Right ventricle myocardium inferior (tissue), 1 donor: ENCODE data around the gene GOLGA1. TPM values are rescaled to one million over a fixed set of nuclear protein-coding genes. Genes with fewer than 3 reads are reported as not detected.
"Not testable (repeated sequence)": the region's sequence is repeated elsewhere in the genome, so short reads cannot be mapped to it uniquely, and the experiment has no call there.

Experiments
- ATAC-seq: fragments of 200-7000 bp; cut with Tn5 transposase; one replicate; pipeline ENCODE4 v1.9.1; 2020; ENCODE audit warnings: mild to moderate bottlenecking, moderate library complexity
- DNase-seq: peaks from one replicate; pipeline ENCODE4 v3.0.0; 2021; ENCODE audit errors: missing footprints
- intact Hi-C: fragments of 100-400 bp; cut with DNase I; formaldehyde crosslinking; loops from one replicate; pipeline ENCODE4 v1.11.0; 2022
- total RNA-seq: library from RNA; stranded (reverse); fragmentation: NEBNext Ultra II Directional; extraction: Animal tissue kit (Norgen Biotek cat#: 25700); gene quantifications from one replicate; pipeline ENCODE4 v1.2.1, GENCODE V29; 2021
- donor health status: DM: no; HTN: yes; CAD: no; lungs with severe emphysema.

GOLGA1 gene
- total RNA-seq, 1 donor from 2014 or later = 16.4 TPM

DNA sequence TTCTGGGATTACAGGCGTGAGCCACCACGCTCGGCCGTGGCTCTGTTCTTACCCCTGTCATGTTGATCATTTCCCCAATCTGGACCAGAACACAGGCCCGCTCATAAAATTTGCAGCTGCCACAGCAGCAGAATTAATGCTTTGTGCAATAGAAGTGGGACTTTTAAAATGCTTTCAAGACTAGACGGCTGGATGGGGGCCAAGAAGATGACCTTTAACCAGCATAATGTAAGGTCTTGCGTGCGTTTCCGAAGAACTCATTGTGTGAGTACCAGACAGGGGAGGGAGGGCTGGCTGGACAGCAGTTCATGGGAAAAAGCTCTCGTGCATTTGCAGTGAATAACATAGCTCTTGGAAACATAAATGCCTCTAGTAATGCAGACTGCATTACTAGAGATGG is 91.1 kb downstream of the GOLGA1 start:
- intact Hi-C loops = loop anchor here (2.0 kb wide), 1 partner anchor 15 kb away; no protein-coding TSS in a partner anchor
- DNase-seq = no peak
- ATAC-seq = no peak

DNA sequence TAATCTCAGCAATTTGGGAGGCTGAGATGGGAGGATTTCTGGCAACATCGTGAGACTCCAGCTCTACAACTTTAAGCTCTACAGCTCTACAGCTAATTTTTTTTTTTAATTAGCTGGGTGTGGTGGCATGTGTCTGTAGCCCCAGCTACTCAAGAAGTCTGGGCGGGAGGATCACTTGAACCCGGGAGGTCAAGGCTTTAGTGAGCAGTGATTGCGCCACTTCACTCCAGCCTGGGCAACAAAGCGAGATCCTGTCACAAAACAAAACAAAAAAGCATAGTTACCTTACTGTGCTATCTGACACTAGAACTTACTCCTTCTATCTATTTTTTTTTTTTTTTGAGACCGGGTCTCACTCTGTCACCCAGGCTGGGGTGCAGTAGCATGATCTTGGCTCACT is 93.9 kb downstream of the GOLGA1 start:
- ATAC-seq = no peak
- intact Hi-C loops = no loop called here
- DNase-seq = no peak

- ATAC-seq, intact Hi-C loops, DNase-seq: not testable (repeated sequence)
Observed at GRCh38 chr9:124846467-124846866, 94.4 kb downstream of the GOLGA1 start.

- DNase-seq (no peak), ATAC-seq (no peak)
- intact Hi-C loops = no loop called here
Observed at GRCh38 chr9:124844291-124844690, 96.6 kb downstream of the GOLGA1 start.

DNA sequence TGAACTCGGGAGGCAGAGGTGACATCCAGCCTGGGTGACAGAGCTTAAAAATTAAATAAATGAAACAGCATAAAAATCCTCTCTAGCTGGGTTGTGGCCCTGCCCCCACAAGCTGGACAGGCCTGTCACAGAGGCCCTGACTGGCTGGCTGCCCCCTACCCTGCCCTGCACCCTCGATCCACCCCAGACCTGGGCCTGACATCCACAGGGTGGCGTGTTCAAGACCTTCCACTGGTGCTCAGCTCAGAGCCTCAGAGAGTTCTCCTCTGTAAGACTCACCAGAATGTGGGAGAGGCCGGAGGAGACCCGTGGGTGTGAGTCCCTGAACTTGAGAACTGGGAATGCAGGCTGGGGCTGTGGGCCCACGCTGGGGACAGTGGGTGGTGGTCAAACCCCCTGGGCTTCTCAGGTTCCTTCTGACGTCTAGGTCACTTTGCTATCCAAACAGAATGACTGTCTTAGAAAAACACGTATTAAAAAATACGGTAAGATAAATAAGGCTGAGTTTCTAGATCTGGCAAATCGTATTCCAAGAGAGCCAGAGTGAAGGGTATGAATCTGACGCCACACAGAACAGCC is 97.3 kb downstream of the GOLGA1 start:
- DNase-seq (no peak), ATAC-seq (no peak)
- intact Hi-C loops = no loop called here

GRCh38 chr9:124841075-124841821 is 99.6 kb downstream of the GOLGA1 start:
- DNase-seq (no peak), ATAC-seq (no peak)
- intact Hi-C loops = no loop called here

GRCh38 chr9:124840300-124840833 is 100.5 kb downstream of the GOLGA1 start:
- no peak for DNase-seq
- ATAC-seq = no peak
- intact Hi-C loops = no loop called here

- ATAC-seq (no peak), DNase-seq (no peak)
- intact Hi-C loops = no loop called here
Observed at GRCh38 chr9:124839612-124840299, 101.1 kb downstream of the GOLGA1 start.

DNA sequence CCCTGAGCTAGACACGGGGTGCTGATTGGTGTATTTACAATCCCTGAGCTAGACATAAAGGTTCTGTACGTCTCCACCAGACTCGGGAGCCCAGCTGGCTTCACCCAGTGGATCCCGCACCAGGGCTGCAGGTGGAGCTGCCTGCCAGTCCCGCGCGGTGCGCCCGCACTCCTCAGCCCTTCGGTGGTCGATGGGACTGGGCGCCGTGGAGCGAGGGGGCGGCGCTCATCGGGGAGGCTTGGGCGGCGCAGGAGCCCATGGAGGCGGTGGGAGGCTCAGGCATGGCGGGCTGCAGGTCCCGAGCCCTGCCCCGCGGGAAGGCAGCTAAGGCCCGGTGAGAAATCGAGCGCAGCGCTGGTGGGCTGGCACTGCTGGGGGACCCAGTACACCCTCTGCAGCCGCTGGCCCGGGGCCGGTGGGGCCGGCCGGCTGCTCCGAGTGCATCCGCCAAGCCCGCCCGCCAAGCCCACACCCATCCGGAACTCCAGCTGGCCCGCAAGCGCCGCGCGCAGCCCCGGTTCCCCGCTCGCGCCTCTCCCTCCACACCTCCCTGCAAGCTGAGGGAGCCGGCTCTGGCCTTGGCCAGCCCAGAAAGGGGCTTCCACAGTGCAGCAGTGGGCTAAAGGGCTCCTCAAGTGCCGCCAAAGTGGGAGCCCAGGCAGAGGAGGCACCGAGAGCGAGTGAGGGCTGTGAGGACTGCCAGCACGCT is 102.2 kb downstream of the GOLGA1 start:
- DNase-seq, ATAC-seq, intact Hi-C loops: not testable (repeated sequence)

GRCh38 chr9:124838132-124838531 is 102.8 kb downstream of the GOLGA1 start:
- DNase-seq, intact Hi-C loops, ATAC-seq: not testable (repeated sequence)

DNA sequence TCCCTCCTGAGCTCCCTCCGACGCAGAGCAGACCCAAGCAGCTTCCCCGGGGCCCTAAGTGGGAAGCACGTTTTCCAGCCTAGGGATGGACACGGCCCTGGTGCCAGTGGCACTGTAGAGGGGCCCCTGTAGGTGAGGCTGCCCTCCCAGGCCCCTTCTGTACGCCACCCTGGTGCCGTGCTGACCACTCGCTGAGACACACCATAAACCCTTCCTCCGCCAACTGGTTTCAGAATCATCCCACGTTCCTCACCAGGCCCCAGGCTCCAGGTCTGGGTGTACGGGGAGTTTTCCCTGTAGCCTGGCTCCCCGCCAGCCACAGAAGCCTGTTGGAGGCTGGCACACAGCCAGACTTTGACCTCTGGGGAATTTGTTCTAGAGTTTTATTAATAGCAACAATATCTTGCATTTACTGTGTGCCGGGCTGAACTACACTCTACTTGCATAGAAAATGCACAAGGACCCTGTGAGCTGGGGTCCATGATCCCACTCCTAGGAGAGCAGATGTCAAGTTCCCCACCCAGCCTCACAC is 105.8 kb downstream of the GOLGA1 start:
- intact Hi-C loops = loop anchor here (2.0 kb wide), 1 partner anchor 16 kb away; no protein-coding TSS in a partner anchor
- peak; percentile 88 for DNase-seq
- peak; percentile 59 for ATAC-seq

DNA sequence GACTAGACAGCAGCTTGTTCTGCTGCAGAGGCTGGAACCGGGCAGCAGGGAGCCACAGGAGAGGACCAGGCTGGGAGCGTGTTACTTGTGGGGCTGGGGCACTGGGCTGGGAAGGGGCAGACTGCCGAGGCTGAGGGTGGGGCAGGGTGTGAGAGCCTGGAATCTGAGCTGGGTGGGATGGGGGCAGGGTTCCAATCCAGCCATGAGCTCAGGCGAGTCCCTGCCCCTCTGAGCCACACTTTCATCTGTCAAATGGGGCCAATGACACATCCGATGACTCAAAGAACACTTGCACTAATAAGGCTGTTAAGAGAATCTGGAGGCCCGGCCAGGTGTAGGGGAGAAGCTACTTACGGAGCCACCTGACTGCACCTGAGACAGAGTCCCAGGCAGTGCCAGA is 106.3 kb downstream of the GOLGA1 start:
- DNase-seq (no peak), ATAC-seq (peak; percentile 18)
- intact Hi-C loops = loop anchor here (2.0 kb wide), 1 partner anchor 16 kb away; no protein-coding TSS in a partner anchor

DNA sequence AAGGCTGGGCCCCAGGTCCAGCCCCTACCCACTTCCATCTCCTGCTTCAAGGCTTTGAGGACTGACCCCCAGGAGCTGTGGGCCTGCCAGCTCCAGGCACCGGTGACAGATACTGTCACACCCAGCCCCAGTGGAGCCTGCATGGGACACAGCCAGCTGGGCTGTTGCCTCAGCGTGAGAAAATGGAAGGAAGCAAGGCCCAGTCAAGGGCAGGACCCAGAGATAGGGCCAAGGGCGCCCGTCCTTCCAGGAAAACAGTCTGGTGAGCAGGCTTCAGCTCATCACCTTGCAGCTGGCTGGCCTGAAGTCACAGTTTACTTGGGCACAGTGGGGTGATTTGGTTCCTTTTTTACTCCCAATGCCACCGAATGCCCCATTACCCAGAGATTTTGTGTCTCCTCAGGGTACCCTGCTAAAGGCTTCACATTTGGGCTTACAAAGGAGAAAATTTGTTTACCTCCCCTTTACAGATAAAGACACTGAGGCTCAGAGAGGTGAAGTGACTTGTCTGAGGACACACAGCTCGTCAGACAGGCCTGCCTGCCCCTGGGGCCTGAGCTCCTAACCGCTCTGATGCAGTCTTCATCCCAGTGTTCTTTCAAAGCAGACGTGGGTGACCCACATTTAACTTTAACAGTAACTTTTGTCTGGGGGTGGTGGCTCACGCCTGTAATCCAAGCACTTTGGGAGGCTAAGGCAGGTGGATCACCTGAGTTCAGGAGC is 109.1 kb downstream of the GOLGA1 start:
- DNase-seq = peak; percentile 86
- intact Hi-C loops = loop anchor here (2.0 kb wide), 1 partner anchor 35 kb away; no protein-coding TSS in a partner anchor
- ATAC-seq = peak; percentile 88

DNA sequence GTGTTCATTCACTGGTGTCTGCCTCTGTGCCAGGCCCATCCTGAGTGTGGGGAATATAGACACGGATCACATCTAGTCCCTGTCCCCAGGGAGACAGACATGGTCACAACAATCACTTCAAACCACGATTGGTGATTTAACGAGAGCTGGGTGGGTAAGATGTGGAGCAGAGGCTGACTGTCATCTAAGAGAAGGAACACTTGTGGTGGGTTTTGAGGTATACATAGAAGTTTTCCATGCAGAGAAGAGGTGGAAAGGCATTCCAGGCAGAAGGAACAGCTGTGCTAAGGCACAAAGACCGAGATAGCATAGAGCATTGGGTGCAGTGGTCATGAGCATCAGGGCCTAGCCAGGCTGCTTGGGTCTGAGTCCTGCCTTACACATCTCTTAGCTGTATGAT is 110.3 kb downstream of the GOLGA1 start:
- intact Hi-C loops = loop anchor here (2.0 kb wide), 1 partner anchor 34 kb away; no protein-coding TSS in a partner anchor
- ATAC-seq = no peak
- DNase-seq = no peak

GRCh38 chr9:124829334-124829669 is 111.6 kb downstream of the GOLGA1 start:
- intact Hi-C loops = no loop called here
- DNase-seq = no peak
- no peak for ATAC-seq

- DNase-seq (no peak), ATAC-seq (no peak)
- intact Hi-C loops = no loop called here
Observed at GRCh38 chr9:124828489-124829333, 112.2 kb downstream of the GOLGA1 start.
